Endothelial cell (in vitro differentiated cells): Measurements from ENCODE around the gene LZTS3. TPM values are rescaled to one million over a fixed set of nuclear protein-coding genes. Genes with fewer than 3 reads are reported as not detected.

Experiments
- DNase-seq: peaks from one replicate; pipeline ENCODE4 v3.0.0; 2021; ENCODE audit warnings: low spot score
- H3K27ac Mint-ChIP-seq: one replicate; pipeline ENCODE4 v1.8.0; 2021; ENCODE audit warnings: mixed read lengths, inconsistent platforms; ENCODE audit not compliant: unreplicated experiment
- H3K27me3 Mint-ChIP-seq: one replicate; pipeline ENCODE4 v1.8.0; 2021; ENCODE audit warnings: mild to moderate bottlenecking, moderate library complexity, mixed read lengths, inconsistent platforms; ENCODE audit not compliant: unreplicated experiment
- H3K36me3 Mint-ChIP-seq: one replicate; pipeline ENCODE4 v1.8.0; 2021; ENCODE audit warnings: mild to moderate bottlenecking, low read depth, mixed read lengths, inconsistent platforms; ENCODE audit not compliant: unreplicated experiment
- H3K4me1 Mint-ChIP-seq: one replicate; pipeline ENCODE4 v1.8.0; 2021; ENCODE audit warnings: mild to moderate bottlenecking, mixed read lengths, inconsistent platforms; ENCODE audit not compliant: unreplicated experiment
- H3K4me3 Mint-ChIP-seq: one replicate; pipeline ENCODE4 v1.8.0; 2021; ENCODE audit warnings: mild to moderate bottlenecking, mixed read lengths, inconsistent platforms; ENCODE audit not compliant: unreplicated experiment
- H3K9me3 Mint-ChIP-seq: one replicate; pipeline ENCODE4 v1.8.0; 2021; ENCODE audit warnings: mixed read lengths, inconsistent platforms; ENCODE audit not compliant: unreplicated experiment
- CTCF ChIP-seq: fragments of 200-600 bp; sonication (generic); IDR thresholded peaks from one replicate; pipeline ENCODE4 v1.5.0; 2021; ENCODE audit warnings: antibody characterized with exemption; ENCODE audit not compliant: unreplicated experiment
- total RNA-seq: library from RNA; stranded (reverse); fragmentation: NEBNext Ultra II Directional; extraction: Animal tissue kit (Norgen Biotek cat#: 25700); gene quantifications from one replicate; pipeline ENCODE4 v1.2.1, GENCODE V29; 2021; ENCODE audit not compliant: unreplicated experiment

Gene LZTS3
- total RNA-seq, 1 donor from 2014 or later, result 6.1 TPM

- H3K36me3 Mint-ChIP-seq, result peaks cover 3% of the 10 kb centered on the region
Observed at GRCh38 chr20:3168079-3168828, 5.1 kb downstream of the LZTS3 start.

GRCh38 chr20:3167738-3168078 lies 5.6 kb downstream of the LZTS3 start:
- peaks cover 18% of the 10 kb centered on the region for H3K27me3 Mint-ChIP-seq
- DNase-seq, result no peak
- H3K4me1 Mint-ChIP-seq, result peaks cover 20% of the 10 kb centered on the region
- TF ChIP-seq CTCF, result no peak
- H3K36me3 Mint-ChIP-seq, result peaks cover 4% of the 10 kb centered on the region
- no peak overlapping the region for H3K4me3 Mint-ChIP-seq
- no peak overlapping the region for H3K27ac Mint-ChIP-seq
- no peaks in the 10 kb centered on the region for H3K9me3 Mint-ChIP-seq

More at GRCh38 chr20:3168079-3168828, 5.1 kb downstream of the LZTS3 start:
- no peak for DNase-seq
- Mint-ChIP-seq H3K4me1 (peaks cover 20% of the 10 kb centered on the region), H3K9me3 (no peaks in the 10 kb centered on the region), H3K4me3 (no peak overlapping the region), H3K27ac (no peak overlapping the region), H3K27me3 (peaks cover 18% of the 10 kb centered on the region)
- TF ChIP-seq CTCF, result no peak

- peaks cover 19% of the 10 kb centered on the region for H3K27me3 Mint-ChIP-seq
- TF ChIP-seq CTCF, result no peak
- no peak overlapping the region for H3K4me3 Mint-ChIP-seq
- H3K27ac Mint-ChIP-seq, result no peak overlapping the region
- H3K9me3 Mint-ChIP-seq, result no peaks in the 10 kb centered on the region
- peaks cover 12% of the 10 kb centered on the region for H3K4me1 Mint-ChIP-seq
- no peak for DNase-seq
- peaks cover 4% of the 10 kb centered on the region for H3K36me3 Mint-ChIP-seq
Observed at GRCh38 chr20:3166913-3167342, 6.4 kb downstream of the LZTS3 start.

GRCh38 chr20:3166338-3166912 lies 6.9 kb downstream of the LZTS3 start:
- Mint-ChIP-seq H3K4me1 (peaks cover 8% of the 10 kb centered on the region), H3K36me3 (peaks cover 4% of the 10 kb centered on the region), H3K4me3 (no peak overlapping the region), H3K27me3 (peaks cover 19% of the 10 kb centered on the region), H3K9me3 (no peaks in the 10 kb centered on the region), H3K27ac (no peak overlapping the region)
- DNase-seq, result no peak
- TF ChIP-seq CTCF, result no peak
